K562 (cell line): ENCODE results near the gene AGPAT2. TPM values are rescaled to one million over a fixed set of nuclear protein-coding genes. Genes with fewer than 3 reads are reported as not detected.
A peak's percentile ranks its signal among the peaks of the same experiment; 100 is the strongest.

Experiments
- FOXP1 ChIP-seq: sonication (generic); formaldehyde crosslinking; IDR thresholded peaks from 2 replicates; pipeline ENCODE4 v1.8.0; 2022; ENCODE audit warnings: mild to moderate bottlenecking, missing genetic modification reagents
- GTF2A2 ChIP-seq: IDR thresholded peaks from 2 replicates; pipeline ENCODE4 v1.6.1; 2016; ENCODE audit warnings: mild to moderate bottlenecking, missing genetic modification characterization, missing compliant biosample characterization
- HEY1 ChIP-seq: fragments of 250-450 bp; sonication (Bioruptor Pico); IDR thresholded peaks from 2 replicates; pipeline ENCODE4 v1.5.0; 2020; ENCODE audit warnings: mild to moderate bottlenecking, moderate library complexity, borderline replicate concordance
- HNRNPUL1 ChIP-seq: fragments of 200-400 bp; formaldehyde crosslinking; IDR thresholded peaks from 2 replicates; pipeline ENCODE4 v1.6.1; 2017; ENCODE audit warnings: low read length
- KAT7 ChIP-seq: sonication (generic); formaldehyde crosslinking; IDR thresholded peaks from 2 replicates; pipeline ENCODE4 v1.8.0; 2022; ENCODE audit warnings: missing genetic modification reagents, mild to moderate bottlenecking, borderline replicate concordance
- KDM5B ChIP-seq: fragments of 200-600 bp; sonication (generic); IDR thresholded peaks from 2 replicates; pipeline ENCODE4 v1.6.1; 2012; ENCODE audit warnings: low read depth, mild to moderate bottlenecking, moderate library complexity, low read length, control low read depth, inconsistent platforms; ENCODE audit not compliant: insufficient replicate concordance
- MYC ChIP-seq, 2 experiments: fragments of 250-450 bp in 1 of 2; sonication (Bioruptor Pico) in 1 of 2; IDR thresholded peaks; 2 replicates each; pipeline versions ENCODE4 v1.5.1 to v1.6.1; 2012 to 2021; ENCODE audit warnings: low read depth in 2 of 2, borderline replicate concordance in 1 of 2, improper control_type of control experiment in 1 of 2, low read length in 1 of 2, mild to moderate bottlenecking in 1 of 2, moderate library complexity in 1 of 2
- POLR2A ChIP-seq: fragments of 450-650 bp; conservative IDR thresholded peaks from 2 replicates; pipeline ENCODE4 v1.6.1; 2016
- POLR2G ChIP-seq: fragments of 200-400 bp; formaldehyde crosslinking; IDR thresholded peaks from 2 replicates; pipeline ENCODE4 v1.6.1; 2017; ENCODE audit warnings: low read depth, mild to moderate bottlenecking, antibody characterized with exemption, low read length, moderate library complexity
- SIN3B ChIP-seq: fragments of 450-650 bp; IDR thresholded peaks from 2 replicates; pipeline ENCODE4 v1.6.1; 2017; ENCODE audit warnings: low read depth, mild to moderate bottlenecking, moderate library complexity
- SMAD4 ChIP-seq: fragments of 250-450 bp; sonication (Bioruptor Pico); conservative IDR thresholded peaks from 2 replicates; pipeline ENCODE4 v1.8.0; 2021; ENCODE audit warnings: inconsistent platforms, mild to moderate bottlenecking, moderate library complexity
- SRSF1 ChIP-seq: fragments of 200-400 bp; formaldehyde crosslinking; IDR thresholded peaks from 2 replicates; pipeline ENCODE4 v1.6.1; 2017; ENCODE audit warnings: mild to moderate bottlenecking, low read depth, low read length, moderate library complexity
- ZBTB33 ChIP-seq: sonication (generic); formaldehyde crosslinking; IDR thresholded peaks from 2 replicates; pipeline ENCODE4 v1.8.1; 2023; ENCODE audit warnings: mild to moderate bottlenecking, missing genetic modification reagents
- ZBTB7A ChIP-seq: IDR thresholded peaks from 2 replicates; pipeline ENCODE4 v1.6.1; 2011; ENCODE audit warnings: low read depth, mild to moderate bottlenecking, low read length, moderate library complexity, borderline replicate concordance; ENCODE audit not compliant: control insufficient read depth
- ZC3H4 ChIP-seq: sonication (generic); formaldehyde crosslinking; IDR thresholded peaks from 2 replicates; pipeline ENCODE4 v1.9.0; 2021; ENCODE audit warnings: missing genetic modification reagents, borderline replicate concordance
- ZNF184 ChIP-seq: sonication (generic); formaldehyde crosslinking; IDR thresholded peaks from 2 replicates; pipeline ENCODE4 v1.5.0; 2020; ENCODE audit warnings: missing genetic modification reagents
- ZNF311 ChIP-seq: fragments of 250-450 bp; sonication (Bioruptor Pico); IDR thresholded peaks from 2 replicates; pipeline ENCODE4 v1.4.0; 2020; ENCODE audit warnings: mild to moderate bottlenecking, moderate library complexity
- ZNF398 ChIP-seq: fragments of 250-450 bp; sonication (Bioruptor Pico); IDR thresholded peaks from 2 replicates; pipeline ENCODE4 v1.8.0; 2021; ENCODE audit warnings: moderate library complexity, mild to moderate bottlenecking, inconsistent platforms
- polyA plus RNA-seq, 8 experiments: library from polyadenylated mRNA; depleted of rRNA in 4 of 8; stranded (reverse) in 5 of 8; unstranded in 3 of 8; fragments of >200 nt; fragmentation: Nextera tagmentation in 2 of 8; fragmentation: Illumina TruSeq in 1 of 8; extraction: Ambion mirVana in 2 of 8; extraction: Trizol in 1 of 8; gene quantifications; 2 replicates each; pipeline versions ENCODE4 v1.2.1 to v1.2.3, GENCODE V29; 2011 to 2014; ENCODE audit warnings: inconsistent platforms in 1 of 8, missing spikeins in 1 of 8
- total RNA-seq, 7 experiments: library from RNA; depleted of rRNA in 6 of 7; stranded (reverse); fragments of >200 nt in 6 of 7; fragmentation: Illumina TruSeq in 2 of 7; extraction: Trizol in 2 of 7; gene quantifications; 2 replicates each; pipeline versions ENCODE4 v1.2.1 to v1.2.3, GENCODE V29; 2011 to 2021; ENCODE audit warnings: low replicate concordance in 1 of 7
- TF ChIP-seq, protein P1 (sequence below): fragments of 450-650 bp; IDR thresholded peaks from 2 replicates; pipeline ENCODE4 v1.6.1; 2018; ENCODE audit not compliant: partially characterized antibody

The AGPAT2 gene
- total and polyA plus RNA-seq, 9 of the 15 experiments (the other 6 are each of a cell fraction or from before 2014, with no cell fraction given), result 0.13 to 54.5 (median 23.9) TPM

DNA sequence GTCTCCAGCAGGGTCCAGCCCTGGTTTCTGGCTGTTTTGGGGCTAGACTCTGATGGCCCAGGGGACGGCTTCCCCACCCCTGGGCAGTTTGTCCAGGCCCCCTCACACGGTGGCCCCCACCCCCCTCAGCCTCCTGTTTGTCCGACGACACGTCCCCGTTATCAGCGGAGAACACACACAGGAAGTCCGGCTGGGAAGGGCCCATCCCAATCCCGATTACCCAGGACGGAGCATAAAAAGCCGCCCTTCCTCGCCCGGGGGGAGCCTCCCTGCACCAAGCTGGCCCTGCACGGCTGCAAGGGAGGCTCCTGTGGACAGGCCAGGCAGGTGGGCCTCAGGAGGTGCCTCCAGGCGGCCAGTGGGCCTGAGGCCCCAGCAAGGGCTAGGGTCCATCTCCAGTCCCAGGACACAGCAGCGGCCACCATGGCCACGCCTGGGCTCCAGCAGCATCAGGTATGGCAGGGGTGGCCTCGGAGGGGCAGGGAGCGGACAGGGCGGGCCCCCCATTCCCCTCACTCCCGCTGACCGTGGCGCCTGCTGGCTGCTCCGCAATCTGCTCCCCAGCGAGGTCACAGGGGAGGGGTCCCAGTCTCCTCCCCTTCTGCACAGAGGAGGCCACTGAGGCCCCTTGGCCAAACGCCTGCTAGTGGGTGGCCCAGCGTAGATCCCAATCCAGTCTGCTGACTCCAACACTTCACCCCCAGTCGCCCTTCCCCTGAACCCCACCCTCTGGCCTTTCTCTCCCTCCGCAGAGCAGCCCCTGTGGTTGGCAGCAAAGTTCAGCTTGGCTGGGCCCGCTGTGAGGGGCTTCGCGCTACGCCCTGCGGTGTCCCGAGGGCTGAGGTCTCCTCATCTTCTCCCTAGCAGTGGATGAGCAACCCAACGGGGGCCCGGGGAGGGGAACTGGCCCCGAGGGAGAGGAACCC, 24.3 kb downstream of the AGPAT2 start, which contains the start of gene EGFL7 (continued):
- TF ChIP-seq ZC3H4 (CRISPR knock-in tag), result peak; percentile 3; the same call in 1 of the 2 replicates
- TF ChIP-seq ZNF184 (CRISPR knock-in tag), result no peak
- peak; percentile 62; the same call in 1 of the 2 replicates for TF ChIP-seq SIN3B
- peak; percentile 80 for TF ChIP-seq ZBTB7A
- no peak for TF ChIP-seq HEY1
- TF ChIP-seq MYC (IDR thresholded peaks at IDR 0.05; ENCODE audit: low read depth, low read length), result peak; percentile 62
- no peak for TF ChIP-seq MYC (CRISPR knock-in tag; IDR thresholded peaks at IDR 0.05; ENCODE audit: borderline replicate concordance, low read depth)
- peak; percentile 93; the same call in 1 of the 2 replicates for TF ChIP-seq KAT7 (CRISPR knock-in tag)
- TF ChIP-seq, protein P1, sequence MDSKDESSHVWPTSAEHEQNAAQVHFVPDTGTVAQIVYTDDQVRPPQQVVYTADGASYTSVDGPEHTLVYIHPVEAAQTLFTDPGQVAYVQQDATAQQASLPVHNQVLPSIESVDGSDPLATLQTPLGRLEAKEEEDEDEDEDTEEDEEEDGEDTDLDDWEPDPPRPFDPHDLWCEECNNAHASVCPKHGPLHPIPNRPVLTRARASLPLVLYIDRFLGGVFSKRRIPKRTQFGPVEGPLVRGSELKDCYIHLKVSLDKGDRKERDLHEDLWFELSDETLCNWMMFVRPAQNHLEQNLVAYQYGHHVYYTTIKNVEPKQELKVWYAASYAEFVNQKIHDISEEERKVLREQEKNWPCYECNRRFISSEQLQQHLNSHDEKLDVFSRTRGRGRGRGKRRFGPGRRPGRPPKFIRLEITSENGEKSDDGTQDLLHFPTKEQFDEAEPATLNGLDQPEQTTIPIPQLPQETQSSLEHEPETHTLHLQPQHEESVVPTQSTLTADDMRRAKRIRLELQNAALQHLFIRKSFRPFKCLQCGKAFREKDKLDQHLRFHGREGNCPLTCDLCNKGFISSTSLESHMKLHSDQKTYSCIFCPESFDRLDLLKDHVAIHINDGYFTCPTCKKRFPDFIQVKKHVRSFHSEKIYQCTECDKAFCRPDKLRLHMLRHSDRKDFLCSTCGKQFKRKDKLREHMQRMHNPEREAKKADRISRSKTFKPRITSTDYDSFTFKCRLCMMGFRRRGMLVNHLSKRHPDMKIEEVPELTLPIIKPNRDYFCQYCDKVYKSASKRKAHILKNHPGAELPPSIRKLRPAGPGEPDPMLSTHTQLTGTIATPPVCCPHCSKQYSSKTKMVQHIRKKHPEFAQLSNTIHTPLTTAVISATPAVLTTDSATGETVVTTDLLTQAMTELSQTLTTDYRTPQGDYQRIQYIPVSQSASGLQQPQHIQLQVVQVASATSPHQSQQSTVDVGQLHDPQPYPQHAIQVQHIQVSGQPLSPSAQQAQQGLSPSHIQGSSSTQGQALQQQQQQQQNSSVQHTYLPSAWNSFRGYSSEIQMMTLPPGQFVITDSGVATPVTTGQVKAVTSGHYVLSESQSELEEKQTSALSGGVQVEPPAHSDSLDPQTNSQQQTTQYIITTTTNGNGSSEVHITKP, result peak; percentile 75
- no peak for TF ChIP-seq HNRNPUL1
- 0 out of 2 replicates have a peak, but pooled peaks have one; percentile 49 for TF ChIP-seq SRSF1
- peak; percentile 99 for TF ChIP-seq POLR2A
- TF ChIP-seq FOXP1 (CRISPR knock-in tag), result no peak
- peak; percentile 100 for TF ChIP-seq POLR2G
- TF ChIP-seq GTF2A2 (tag), result peak; percentile 68; the same call in 1 of the 2 replicates
- TF ChIP-seq ZNF311 (CRISPR knock-in tag), result no peak
- TF ChIP-seq SMAD4, result peak; percentile 84
- peak; percentile 46; the same call in 1 of the 2 replicates for TF ChIP-seq ZBTB33 (CRISPR knock-in tag)
- no peak for TF ChIP-seq ZNF398 (CRISPR knock-in tag)
- TF ChIP-seq KDM5B, result peak; percentile 100
